Activated naive CD4-positive, alpha-beta T cell treated with anti-CD3 and anti-CD28 coated beads, Interleukin-2, amount 50 U/mL, for 72 hours (primary cell): Measurements from ENCODE around the gene CIZ1. TPM values are rescaled to one million over a fixed set of nuclear protein-coding genes. Genes with fewer than 3 reads are reported as not detected.

Experiments used
- ATAC-seq, 2 donors: fragments of 150-1000 bp; cut with Tn5 transposase; 2 replicates each; pipeline ENCODE4 v1.10.0; 2021; ENCODE audit warnings: mild to moderate bottlenecking in 2 of 2, moderate library complexity in 2 of 2
- DNase-seq, 2 donors: peaks; one replicate each; pipeline ENCODE4 v3.0.0; 2021 to 2022; ENCODE audit warnings: low spot score in 2 of 2
- H3K27ac Mint-ChIP-seq, 2 donors: one replicate each; pipeline ENCODE4 v1.8.0; 2022; ENCODE audit warnings: mild to moderate bottlenecking in 2 of 2, mixed read lengths in 2 of 2
- H3K36me3 Mint-ChIP-seq, 2 donors: one replicate each; pipeline ENCODE4 v1.8.0; 2022; ENCODE audit warnings: mixed read lengths in 2 of 2
- H3K9me3 Mint-ChIP-seq, 2 donors: one replicate each; pipeline ENCODE4 v1.8.0; 2022; ENCODE audit warnings: mixed read lengths in 2 of 2
- total RNA-seq, 2 donors: library from RNA; stranded (reverse); gene quantifications; one replicate each; pipeline ENCODE4 v1.2.3, GENCODE V29; 2022

The CIZ1 gene
- total RNA-seq, 2 donors from 2014 or later, result 60.1 to 111 TPM

GRCh38 chr9:128127568-128127989 lies 63.8 kb downstream of the CIZ1 start, which contains the start of gene PTGES2:
Gene PTGES2 (minus strand): TSS chr9:128127729. CDS start chr9:128127717, 12 bp downstream.
- H3K9me3 Mint-ChIP-seq, result no peaks in the 10 kb centered on the region
- ATAC-seq (peak; percentile 56 to 76), DNase-seq (peak; percentile 69 to 83)
- peaks cover 0 to 5% of the 10 kb centered on the region in 2 donors for H3K36me3 Mint-ChIP-seq
- H3K27ac Mint-ChIP-seq, result peak within 1 kb of the TSS; percentile 91 to 99

GRCh38 chr9:128125580-128126354 lies 65.6 kb downstream of the CIZ1 start:
- no peak for DNase-seq
- no peak for ATAC-seq
- Mint-ChIP-seq H3K27ac (peak overlapping the region in 1 of 2 donors; percentile 85), H3K9me3 (no peaks in the 10 kb centered on the region), H3K36me3 (peaks cover 0 to 5% of the 10 kb centered on the region in 2 donors)

GRCh38 chr9:128124873-128125579 lies 66.3 kb downstream of the CIZ1 start:
- peaks cover 0 to 5% of the 10 kb centered on the region in 2 donors for H3K36me3 Mint-ChIP-seq
- H3K9me3 Mint-ChIP-seq, result no peaks in the 10 kb centered on the region
- peak overlapping the region in 1 of 2 donors; percentile 79 for H3K27ac Mint-ChIP-seq
- peak in 1 of 2 donors; percentile 51 for DNase-seq
- peak in 1 of 2 donors; percentile 5 for ATAC-seq

GRCh38 chr9:128124451-128124850 lies 66.9 kb downstream of the CIZ1 start:
- no peak for DNase-seq
- no peak for ATAC-seq

DNA sequence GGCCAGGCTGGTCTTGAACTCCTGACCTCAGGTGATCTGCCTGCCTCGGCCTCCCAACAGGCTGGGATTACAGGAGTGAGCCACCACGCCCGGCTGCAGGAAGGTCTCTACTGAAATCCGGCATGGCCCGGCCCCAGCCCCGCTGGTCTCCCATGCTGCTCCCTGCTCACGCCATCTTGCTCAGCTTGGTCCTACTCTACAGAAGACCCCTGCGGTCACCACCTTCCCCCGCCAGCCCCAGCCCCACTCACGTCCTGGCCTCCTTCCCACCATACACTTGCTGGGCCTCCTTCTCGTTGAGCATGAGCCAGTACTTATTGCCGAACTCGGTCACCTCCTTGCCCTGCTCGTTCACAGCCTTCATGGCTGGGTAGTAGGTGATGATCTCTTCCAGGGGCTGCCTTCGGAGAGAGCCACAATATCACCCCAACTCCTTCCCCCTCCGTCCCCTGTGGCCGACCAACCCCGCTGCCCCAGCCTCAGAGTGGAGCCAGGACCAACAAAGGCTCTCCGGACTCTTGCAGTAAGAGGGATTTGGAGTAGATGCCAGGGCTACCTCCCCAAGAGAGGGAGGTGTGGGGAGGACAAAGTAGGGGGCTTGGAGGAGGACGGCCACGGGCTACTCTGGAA lies 67.8 kb downstream of the CIZ1 start:
- Mint-ChIP-seq H3K36me3 (peaks cover 0 to 5% of the 10 kb centered on the region in 2 donors), H3K9me3 (no peaks in the 10 kb centered on the region), H3K27ac (peak overlapping the region in 1 of 2 donors; percentile 10)
- no peak for ATAC-seq
- DNase-seq, result no peak

More at GRCh38 chr9:128124451-128124850, 66.9 kb downstream of the CIZ1 start:
- H3K27ac Mint-ChIP-seq, result peak overlapping the region in 1 of 2 donors; percentile 79
- H3K9me3 Mint-ChIP-seq, result no peaks in the 10 kb centered on the region
- peaks cover 0 to 5% of the 10 kb centered on the region in 2 donors for H3K36me3 Mint-ChIP-seq

GRCh38 chr9:128122809-128123175 lies 68.6 kb downstream of the CIZ1 start:
- DNase-seq, result no peak
- no peaks in the 10 kb centered on the region for H3K9me3 Mint-ChIP-seq
- ATAC-seq, result no peak
- H3K36me3 Mint-ChIP-seq, result peaks cover 0 to under 1% of the 10 kb centered on the region in 2 donors
- H3K27ac Mint-ChIP-seq, result no peak overlapping the region

GRCh38 chr9:128121924-128122808 lies 69.2 kb downstream of the CIZ1 start:
- no peak overlapping the region for H3K27ac Mint-ChIP-seq
- no peaks in the 10 kb centered on the region for H3K36me3 Mint-ChIP-seq
- H3K9me3 Mint-ChIP-seq, result no peaks in the 10 kb centered on the region
- DNase-seq (no peak), ATAC-seq (no peak)

DNA sequence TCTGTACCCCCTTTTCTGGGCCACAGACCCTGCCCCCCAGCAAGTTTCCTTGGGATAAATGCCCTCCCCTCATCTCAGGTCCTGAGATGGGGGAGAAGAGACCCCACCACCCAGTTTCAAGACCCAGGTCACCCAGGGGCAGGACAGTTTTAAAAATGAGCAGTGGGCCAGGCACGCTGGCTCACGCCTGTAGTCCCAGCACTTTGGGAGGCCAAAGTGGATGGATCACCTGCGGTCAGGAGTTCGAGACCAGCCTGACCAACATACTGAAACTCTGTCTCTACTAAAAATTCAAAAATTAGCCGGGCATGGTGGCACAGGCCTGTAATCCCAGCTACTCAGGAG lies 69.9 kb downstream of the CIZ1 start:
- Mint-ChIP-seq H3K27ac (no peak overlapping the region), H3K9me3 (no peaks in the 10 kb centered on the region), H3K36me3 (no peaks in the 10 kb centered on the region)
- ATAC-seq (no peak), DNase-seq (no peak)

- H3K27ac Mint-ChIP-seq, result peak overlapping the region in 1 of 2 donors; percentile 29
- no peaks in the 10 kb centered on the region for H3K9me3 Mint-ChIP-seq
- no peaks in the 10 kb centered on the region for H3K36me3 Mint-ChIP-seq
- no peak for DNase-seq
- no peak for ATAC-seq
Measured at GRCh38 chr9:128120741-128121465, 70.5 kb downstream of the CIZ1 start.

DNA sequence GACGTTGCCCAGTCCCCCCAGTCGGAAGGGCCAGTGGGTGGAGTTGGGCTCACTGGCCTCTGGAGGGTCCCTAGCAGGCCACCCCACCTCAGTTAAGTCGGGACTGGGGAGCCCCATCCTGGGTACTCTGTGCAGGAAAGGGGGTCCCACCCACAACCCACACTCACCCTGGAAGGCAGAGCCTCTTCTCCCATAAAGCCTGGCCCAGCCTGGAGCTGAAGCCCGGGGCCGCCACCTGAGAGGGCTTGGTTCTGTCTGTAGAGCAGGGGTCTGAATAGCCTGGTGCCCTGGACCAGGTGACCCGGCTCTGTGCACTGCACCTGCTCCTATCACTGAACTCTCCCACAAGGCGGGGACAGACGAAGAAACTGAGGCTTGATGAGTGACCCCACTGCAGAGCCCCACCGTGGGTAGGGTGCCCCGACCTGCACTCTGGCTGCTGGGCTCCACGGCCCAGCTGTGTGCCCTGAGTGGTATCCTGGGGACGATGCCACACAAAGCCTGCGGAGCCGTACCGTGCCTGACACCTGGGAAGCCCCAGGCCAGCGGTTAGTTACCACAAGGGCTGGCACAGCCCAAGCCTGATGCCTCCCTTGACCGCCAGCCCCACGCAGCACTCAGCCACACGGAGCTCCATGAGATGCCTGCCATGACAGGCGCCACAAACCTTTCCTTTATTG lies 71.2 kb downstream of the CIZ1 start:
- Mint-ChIP-seq H3K9me3 (no peaks in the 10 kb centered on the region), H3K27ac (peak overlapping the region in 1 of 2 donors; percentile 29), H3K36me3 (no peaks in the 10 kb centered on the region)
- ATAC-seq (no peak), DNase-seq (no peak)

- ATAC-seq (no peak), DNase-seq (no peak)
- no peak overlapping the region for H3K27ac Mint-ChIP-seq
- no peaks in the 10 kb centered on the region for H3K36me3 Mint-ChIP-seq
- H3K9me3 Mint-ChIP-seq, result no peaks in the 10 kb centered on the region
Measured at GRCh38 chr9:128118971-128119665, 72.3 kb downstream of the CIZ1 start.

GRCh38 chr9:128118472-128118857 lies 72.9 kb downstream of the CIZ1 start:
- no peaks in the 10 kb centered on the region for H3K36me3 Mint-ChIP-seq
- DNase-seq, result no peak
- H3K27ac Mint-ChIP-seq, result no peak overlapping the region
- ATAC-seq, result no peak
- H3K9me3 Mint-ChIP-seq, result no peaks in the 10 kb centered on the region

GRCh38 chr9:128117613-128118471 lies 73.5 kb downstream of the CIZ1 start:
- peak; percentile 83 to 86 for ATAC-seq
- Mint-ChIP-seq H3K27ac (peak overlapping the region in 1 of 2 donors; percentile 50), H3K9me3 (no peaks in the 10 kb centered on the region), H3K36me3 (no peaks in the 10 kb centered on the region)
- DNase-seq, result peak; percentile 93 to 100
